DMS79 treated with DMSO at 0.1 percent for 48 hours (cell line): Measurements from ENCODE around the gene GMDS.
A peak's percentile ranks its signal among the peaks of the same experiment; 100 is the strongest.

Experiments used
- DNase-seq: peaks from one replicate; lab custom pipeline; 2025; lab: John Stamatoyannopoulos, UW

The GMDS gene

DNA sequence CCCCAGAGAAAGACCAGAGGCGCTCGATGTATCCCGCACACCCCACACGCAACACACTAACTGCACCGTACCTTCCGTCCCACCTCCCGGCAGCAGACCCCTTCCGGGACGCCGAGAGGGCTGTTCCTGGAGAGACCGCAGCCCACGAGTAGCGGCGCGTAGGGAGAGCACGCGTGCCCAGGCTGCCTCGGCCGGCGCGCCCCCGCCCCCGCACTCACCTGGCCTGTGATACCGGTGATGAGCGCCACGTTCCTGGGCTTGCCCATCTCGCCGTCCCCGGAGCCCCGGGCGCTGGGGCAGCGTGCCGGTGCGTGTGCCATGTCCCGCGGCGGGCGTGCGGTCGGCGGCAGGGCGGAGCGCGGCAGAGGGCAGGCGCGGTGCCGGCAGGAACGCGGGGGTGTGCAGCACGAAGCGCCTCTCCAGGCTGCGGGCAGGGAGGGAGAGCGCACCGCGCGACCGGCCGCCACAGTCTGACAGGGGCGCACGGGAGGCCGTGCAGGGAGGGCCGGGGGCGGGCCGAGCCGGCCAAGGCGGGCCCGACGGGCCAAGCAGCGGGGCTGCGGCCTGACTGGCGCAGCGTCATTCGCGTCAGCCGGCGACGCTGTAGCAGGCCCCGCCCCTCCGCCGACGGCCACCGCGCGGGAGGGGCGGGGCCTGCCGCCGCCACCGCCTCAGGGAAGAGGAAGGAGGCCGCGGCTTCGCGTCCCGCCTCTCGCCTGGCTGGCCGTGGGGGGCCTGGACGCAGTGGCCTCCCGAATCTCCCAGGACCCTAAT lies at the start of gene GMDS:
GMDS (minus strand) TSS at position 503 of the 774 bp plus-strand sequence.
- peak; percentile 38 for DNase-seq

DNA sequence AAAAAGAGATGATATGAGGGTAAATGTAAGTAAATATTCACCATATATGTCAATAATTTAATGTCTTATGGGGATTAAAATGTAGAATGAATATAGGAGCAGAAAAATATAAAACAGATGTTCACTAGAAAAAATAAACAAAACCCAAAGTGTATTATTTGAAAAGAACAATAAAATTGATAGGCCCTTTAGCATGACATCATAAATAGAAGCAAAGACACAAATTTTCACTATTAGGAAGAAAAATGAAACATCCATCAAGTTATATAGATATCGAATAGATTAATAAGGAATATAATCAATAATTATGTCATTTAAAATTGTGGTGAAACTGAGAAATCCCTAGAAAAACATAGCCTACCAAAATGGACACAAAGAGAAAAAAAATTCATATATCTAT lies 40.1 kb upstream of the GMDS start:
- DNase-seq = no peak

DNA sequence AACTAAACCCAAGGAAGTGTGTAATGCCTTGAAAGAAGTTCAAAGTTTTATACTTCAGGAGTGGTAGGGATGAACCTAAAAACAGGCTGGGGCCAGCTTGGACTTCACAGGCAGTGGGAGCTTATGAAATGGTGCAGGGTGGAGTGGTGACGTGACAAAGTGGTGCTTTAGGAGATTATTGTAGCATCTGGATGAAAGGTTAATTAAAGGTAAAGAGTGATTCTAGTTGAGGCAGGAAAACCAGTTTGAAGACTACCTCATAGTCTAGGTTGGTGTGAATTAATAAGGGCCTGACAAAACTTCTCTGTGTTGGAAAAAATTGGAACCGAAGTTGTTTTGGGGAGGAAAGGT lies 30.5 kb upstream of the GMDS start:
- no peak for DNase-seq

DNA sequence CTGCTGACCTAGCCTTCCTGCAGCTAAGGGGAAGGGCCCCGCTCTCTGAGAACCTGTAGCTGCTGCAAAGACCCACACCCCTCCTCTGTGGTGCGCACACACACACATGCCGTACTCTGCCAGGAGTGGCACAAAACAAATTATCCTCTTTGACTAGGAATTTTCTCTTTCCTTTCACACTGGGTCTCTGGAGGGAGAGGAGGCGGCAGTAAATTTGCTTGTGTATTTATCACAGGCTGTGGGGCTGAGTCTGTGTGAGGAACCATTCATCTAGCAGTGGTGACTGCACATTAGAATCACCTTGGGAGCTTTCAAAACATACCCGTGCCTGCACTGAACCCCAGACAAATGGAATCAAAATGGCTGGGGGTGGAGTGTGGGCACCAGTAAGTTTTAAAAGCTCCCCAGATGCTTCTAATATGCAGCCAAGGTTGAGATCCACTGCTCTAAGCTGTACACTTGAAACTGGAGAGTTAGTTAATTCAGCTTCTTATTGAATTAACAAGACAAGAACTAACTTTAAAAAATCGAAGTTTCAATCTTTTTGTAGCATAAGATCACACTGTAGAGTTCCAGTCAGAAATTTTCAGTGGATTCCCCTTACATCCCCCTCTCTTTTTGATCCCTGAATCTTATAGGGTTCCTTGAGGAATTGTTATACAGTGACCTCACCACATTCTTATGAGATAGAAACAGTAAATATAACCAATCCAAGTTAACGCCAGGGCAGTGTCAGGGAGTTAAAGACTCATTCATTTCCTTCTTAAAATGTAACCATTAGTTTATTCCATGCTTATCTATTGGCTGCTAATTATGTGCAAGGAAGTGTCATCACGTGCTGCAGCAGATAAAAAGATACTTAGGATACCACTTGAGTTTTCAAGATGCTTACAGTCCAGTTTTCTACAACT lies 29.8 kb upstream of the GMDS start:
- DNase-seq = no peak

DNA sequence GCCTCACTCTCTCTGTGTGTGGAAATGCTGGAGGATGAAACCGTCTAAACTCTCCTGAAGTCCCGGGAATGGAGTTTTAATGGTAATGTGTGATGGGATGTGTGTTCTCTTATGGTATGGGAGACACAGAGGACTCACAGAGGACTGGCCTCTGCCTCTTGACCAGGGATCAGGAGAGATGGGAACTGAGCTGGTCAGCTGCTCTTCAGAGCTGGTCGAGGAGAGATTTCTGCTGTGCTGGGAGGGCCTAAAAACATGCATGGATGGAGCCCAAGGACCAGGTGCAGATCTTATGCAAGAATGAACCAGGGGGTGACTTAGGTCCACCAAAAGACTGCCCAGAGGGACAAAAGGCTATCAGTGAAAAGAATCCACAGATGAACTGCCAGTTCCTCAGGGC lies 27.3 kb upstream of the GMDS start:
- no peak for DNase-seq

DNA sequence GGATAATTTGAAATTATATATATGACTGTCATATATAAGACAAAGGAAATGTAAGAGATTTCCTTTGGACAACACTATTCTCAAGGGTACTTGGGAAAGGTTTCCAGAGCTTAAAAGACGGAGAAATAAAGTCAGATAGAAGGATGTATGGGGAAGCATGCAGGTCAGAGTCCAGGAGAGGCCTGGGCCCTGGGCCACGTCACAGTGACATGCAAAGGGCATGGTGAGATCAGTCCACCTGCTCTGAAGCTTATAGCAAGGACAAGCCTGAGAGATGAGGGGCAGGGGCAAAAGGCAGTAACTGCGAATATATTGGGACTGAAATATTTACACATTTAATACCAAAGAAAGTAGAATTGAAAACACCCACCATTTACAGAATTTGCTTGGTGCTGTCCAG lies 24.6 kb upstream of the GMDS start:
- no peak for DNase-seq

DNA sequence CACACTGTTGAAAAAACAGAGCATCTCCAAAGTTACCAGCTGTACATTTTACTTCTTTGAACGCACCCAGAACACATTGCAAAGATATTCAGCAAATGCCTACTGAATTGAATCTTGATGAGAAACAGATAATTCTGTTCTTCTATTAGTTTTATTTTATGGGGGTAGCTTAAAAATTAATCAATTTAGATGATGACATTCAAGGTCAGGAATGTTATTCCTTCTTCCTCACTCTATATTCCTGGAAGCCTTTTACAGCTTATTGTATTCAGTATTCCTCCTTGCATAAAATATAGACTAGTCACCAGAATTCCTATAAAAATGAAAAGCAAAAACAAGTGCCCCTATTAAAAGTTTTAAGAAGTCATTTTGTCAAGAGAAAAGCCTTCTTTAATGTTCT lies 21.4 kb upstream of the GMDS start:
- DNase-seq = no peak

DNA sequence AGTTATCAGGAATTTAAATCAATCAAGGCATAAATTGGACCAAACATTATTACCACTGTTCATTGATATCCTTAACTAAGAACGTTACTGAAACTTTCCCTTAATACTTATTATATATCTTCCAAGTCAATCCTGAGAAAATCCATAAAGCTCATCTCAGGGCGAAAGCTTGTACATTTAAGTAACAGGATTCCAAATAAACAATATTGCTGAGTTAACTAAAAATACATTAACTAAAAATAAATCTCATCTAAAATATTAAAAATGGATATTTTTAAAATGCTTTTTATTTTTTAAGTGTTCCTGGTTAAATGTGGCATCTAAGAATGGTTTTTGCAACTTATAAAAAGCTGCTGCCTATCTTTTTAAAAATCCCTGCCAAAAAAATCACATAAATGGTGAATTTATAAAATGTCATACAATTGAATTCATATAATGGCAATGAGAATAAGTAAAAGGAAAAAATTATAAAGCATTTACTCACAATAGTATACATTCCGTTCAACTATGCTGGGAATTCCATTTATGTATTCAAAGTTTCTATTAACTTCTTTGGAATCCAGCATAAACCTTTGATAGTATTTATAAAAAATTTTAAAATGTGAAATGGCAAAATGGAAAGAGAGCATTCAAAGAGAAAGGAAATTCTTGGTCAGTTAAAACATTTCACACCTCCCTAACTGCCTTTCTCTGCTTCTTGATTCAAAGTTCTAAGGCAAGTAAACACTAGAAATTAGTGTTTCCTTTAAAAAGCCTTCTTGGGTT lies 20.8 kb upstream of the GMDS start:
- DNase-seq = no peak

DNA sequence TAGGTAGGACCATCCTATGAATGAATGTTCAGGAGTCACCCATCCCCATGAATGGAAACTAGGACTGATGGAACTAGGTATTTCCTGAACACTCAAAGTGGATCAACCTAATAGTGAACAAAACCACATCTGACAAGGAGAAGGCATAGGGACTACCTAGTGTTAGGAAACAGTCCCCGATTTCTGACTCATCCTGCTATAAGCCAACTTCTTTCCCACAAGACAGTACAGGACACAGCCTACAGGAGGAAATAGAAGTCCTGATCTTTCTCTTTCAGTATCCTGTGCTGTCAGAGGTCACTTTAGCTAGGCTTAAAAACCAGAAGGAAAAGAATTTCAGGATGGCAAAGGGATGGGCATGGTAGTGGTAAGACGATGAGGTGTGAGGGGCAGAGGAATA lies 19.5 kb upstream of the GMDS start:
- DNase-seq = no peak

DNA sequence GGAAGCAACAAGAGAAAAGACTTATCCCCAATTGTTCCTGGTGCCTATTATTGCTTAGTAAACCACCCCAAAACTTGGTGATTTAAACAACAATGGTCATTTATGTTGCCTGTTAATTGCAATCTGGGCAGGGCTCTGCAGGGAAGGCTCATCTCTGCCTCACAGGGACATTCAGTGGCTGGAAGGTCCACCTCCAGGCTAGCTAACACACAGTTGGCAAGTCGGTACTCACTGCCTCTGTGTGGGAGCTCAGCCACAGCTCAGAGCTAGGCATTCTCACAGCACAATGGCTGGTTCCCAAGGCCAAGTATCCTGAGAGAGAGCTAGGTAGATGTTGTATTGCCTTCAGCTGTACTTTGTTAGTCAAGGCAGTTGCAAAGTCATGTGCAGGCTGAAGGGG lies 18.5 kb upstream of the GMDS start:
- DNase-seq = no peak

DNA sequence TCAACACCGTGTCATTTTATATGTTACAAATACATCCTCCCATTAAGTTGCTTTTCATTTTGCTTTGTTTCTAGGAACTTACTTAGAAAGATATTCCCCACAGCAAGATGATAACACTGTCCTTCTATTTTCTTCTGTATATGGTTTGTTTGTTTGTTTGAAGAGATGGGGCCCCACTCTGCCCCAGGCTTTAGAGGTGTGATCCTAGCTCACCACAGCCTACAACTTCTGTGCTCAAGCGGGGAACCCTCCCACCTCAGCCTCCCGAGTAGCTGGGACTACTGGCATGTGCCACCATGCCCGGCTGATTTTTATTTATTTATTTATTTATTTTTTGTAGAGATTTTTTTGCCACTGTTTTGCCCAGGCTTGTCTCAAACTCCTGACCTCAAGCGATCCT lies 14.2 kb upstream of the GMDS start:
- DNase-seq = no peak

DNA sequence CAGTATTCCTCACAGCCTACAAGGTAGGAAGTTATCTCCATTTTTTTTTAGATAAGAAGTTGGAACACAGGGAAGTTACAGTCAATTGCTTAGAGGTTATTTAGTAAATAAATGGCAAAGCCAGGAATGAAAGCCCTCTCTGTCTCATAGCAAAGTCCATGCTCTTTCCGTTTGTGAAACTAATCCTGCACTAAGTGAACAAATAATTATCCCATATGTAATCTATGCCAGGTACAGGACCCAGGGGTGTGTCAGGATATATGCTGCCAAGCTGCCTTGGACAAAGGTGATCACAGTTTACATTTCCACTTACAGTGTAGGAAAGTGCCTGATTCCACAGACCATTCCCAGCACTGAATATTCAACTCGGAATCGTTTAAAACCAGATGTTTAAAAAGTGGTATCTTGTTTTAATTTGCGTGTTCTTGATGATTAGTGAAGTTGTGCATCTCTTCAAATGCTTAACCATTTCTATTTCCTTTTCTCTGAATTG lies 13.6 kb upstream of the GMDS start:
- DNase-seq = no peak

DNA sequence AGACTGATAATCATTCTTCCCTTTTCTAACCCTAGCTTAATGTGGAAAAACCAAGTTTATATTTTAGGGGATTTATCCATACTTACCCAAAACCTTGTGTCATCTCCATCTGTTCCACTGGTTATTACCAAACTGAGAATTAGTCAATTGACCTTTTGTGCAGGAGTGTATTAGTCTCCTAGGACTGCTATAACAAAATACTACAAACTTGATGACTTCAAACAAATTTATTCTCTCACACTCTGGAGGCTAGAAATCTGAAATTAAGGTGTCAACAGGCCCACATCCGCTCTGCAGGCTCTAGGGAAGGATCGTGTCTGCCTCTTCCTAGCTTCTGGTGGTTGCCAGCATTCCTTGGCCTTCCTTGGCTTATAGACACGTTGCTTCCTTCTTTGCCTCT lies 12.7 kb upstream of the GMDS start:
- no peak for DNase-seq

DNA sequence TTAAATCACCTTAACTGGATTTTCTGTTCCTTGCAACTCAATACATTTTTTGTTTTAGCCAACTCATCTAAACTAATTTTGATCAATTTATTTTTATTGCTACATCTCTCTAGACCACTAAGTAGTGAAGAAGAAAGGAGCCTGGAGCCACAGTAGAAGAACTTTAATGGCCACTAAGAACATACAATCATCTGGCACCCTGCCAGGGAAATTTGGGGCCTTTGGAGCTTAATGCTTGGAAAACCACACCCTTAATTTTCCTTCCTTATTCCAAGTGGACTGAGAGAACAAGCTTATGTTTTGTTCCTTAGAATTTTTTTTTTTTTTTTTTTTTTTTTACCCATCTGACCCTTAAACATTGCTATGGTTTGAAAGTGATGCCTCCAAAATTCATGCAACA lies 12.0 kb upstream of the GMDS start:
- no peak for DNase-seq

DNA sequence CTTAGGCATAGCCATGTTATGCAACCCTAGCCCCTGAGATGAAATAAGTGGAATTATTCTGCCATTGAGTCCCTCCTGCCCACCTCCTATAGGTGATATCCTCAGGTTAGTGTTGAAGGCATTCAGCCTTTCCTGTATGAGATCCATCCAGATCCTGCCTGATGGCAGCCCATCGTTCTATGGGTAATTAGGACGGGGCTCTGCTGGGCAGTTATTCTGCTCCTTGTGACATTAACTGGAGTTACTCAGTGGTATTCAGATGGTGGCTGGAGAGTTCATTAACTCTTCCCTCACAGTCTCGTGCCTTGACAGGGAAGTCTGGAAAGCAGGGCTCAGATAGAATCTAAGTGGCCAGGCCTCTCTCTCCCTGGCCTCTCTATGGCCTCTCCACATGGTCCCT lies 9.3 kb upstream of the GMDS start:
- DNase-seq = no peak

DNA sequence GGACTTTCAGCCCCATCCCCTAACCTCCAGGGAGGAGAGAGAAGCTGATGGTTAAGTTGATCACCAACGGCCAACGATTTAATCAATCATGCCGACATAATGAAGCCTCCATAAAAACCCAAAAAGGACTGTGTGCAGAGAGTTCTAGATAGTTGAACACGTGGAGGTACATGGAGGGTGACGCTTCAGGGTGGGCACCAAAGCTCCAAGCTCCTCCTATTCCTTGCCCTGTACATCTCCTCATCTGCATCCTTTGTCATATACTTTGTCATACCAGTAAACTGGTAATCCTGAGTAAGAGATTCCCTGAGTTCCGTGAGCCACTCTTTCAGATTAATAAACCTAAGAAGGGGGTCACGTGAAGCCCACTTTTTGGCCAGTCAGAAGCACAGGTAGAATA lies 3.7 kb upstream of the GMDS start:
- DNase-seq = no peak

DNA sequence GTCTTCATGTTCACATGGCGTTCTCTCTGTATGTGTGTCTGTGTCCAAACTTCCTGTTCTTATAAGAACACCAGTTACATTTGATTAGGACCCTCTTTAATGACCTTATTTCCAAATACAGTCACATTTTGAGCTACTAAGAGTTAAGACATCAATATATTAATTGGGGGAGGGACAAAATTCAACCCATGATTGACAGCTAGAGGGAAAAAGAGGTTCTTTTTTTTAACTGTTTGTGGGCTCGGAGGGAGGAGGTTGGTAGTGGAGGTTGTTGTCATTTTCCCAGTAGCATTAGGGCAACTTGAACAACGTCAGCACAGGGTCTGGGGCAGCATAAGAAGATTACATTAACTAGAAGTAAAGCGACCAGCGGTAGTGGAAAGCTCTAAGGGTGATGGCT lies 2.3 kb upstream of the GMDS start:
- DNase-seq = no peak

DNA sequence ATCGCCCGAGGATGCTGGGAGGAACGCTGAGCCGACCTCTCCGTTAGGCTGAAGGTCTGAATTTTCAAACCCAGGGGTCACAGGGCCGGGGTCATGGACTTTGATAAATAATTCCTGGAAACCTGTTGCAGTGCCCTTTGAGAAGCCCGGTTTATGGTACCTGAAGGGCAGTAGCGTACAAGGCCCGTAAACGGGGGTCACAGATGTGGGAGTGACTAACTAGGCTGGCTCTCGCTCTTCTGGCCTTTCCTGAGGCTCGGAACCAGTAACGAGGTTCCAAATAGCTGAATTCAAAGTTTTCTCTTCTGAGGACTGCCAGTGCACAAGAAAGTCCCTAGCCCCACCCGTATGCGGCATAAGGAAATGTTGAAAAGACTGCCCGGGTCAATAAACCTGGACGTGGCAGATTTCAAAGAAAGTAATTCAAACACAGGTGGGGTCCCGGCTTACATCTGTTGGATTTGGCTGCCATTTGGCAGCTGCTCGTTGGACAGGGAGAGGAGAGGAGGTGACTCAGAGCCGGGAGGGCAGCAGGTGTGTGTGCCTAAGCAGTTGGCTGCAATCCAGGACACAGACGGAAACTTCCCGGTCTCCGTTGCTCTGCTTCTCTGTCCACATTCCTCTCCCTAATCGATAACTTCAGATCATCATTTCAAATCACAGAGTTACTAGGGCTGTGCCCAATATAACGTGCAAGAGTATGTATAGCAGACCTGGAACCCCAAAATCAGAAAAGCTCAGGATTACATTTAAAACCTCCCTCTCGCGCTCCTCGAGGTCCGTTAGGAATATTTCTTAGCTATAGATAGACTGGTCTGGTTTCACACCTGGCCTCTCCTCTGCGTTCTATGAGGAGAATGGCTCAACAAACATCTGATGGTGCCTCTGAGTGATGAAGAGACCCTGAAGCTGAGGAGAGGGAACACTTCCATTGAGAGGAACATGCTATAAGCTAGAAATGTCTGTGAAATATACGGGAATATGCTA lies 765 bp upstream of the GMDS start:
- DNase-seq = peak; percentile 62

DNA sequence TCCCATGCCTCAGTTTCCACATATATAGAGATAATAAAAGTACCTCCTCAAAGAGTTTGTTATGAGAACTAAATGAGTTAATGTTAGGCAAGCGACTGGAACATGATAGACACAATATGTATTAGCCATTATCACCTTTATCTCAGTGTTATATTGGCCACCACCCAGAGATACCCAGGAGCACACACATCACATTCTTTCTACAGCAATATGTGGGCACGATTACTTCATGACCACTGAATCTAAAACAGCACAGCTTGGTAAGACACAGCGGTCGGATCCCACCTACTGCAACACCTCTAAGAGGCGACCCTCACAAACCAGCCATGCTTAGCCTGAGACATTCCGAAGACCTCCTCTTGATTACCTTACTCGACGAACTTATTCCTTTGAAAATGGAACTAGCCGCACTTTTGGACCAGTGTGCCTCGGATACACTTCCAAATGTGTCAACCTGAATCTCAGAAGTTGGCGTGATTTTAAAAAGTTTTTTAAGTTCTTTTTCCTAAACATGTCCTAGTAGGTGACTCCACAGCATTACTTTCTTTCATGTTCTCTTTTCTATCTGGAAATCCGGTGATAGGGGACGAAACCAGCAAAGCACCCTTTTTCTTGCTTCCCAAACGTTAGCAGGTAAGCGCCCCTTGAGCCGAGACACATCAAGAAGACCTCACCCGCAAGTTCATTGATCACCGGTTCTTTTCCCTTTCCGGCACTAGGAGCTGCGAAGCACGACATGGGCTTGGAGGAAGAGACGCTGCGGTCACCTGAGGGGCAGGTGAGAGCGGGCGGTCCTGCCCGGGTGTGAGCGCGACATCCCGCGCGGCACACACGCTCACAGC lies 923 bp downstream of the GMDS start:
- DNase-seq = no peak

DNA sequence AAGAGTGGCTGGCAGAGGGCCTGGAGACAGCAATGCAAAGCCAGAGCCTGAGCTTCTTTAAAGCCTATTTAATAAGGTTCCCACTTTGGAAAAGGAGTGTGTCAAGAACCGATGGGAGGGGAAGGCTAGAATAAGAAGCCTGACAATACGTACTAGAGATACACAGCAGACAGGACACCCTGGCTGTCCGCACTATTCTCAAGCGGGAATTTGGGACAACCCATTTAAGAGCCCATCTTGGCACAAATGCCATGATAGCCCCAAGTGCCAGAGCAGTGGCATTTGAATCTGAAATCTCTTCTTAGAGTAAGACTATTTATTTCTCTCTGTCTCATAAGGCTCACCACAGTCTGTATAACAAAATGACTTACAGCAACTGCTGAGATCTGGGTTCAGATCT lies 3.1 kb downstream of the GMDS start:
- no peak for DNase-seq
